Thoracic aorta (tissue), 2 donors: ENCODE measurements around the gene TIAM2. TPM values are rescaled to one million over a fixed set of nuclear protein-coding genes. Genes with fewer than 3 reads are reported as not detected.
"Not testable (repeated sequence)": the region's sequence is repeated elsewhere in the genome, so short reads cannot be mapped to it uniquely, and the experiment has no call there.

Experiments
- ATAC-seq: fragments of 150-250 bp; one replicate; pipeline ENCODE4 v1.8.0; 2017; ENCODE audit warnings: low read depth; ENCODE audit not compliant: insufficient number of reproducible peaks, low FRiP score
- DNase-seq: peaks from one replicate; pipeline ENCODE4 v3.0.0-alpha.2; 2020; ENCODE audit warnings: low spot score
- H3K27ac ChIP-seq, 2 donors: fragments of 200-600 bp; sonication (generic); 1 replicate in 1 of 2; 2 replicates in 1 of 2; pipeline ENCODE4 v1.5.1; 2016; ENCODE audit warnings: mild to moderate bottlenecking in 2 of 2, moderate library complexity in 2 of 2
- H3K27me3 ChIP-seq: fragments of 200-600 bp; sonication (generic); replicated peaks from 2 replicates; pipeline ENCODE4 v1.6.0; 2016; ENCODE audit warnings: mild to moderate bottlenecking; ENCODE audit not compliant: insufficient read depth
- H3K36me3 ChIP-seq: fragments of 200-600 bp; sonication (generic); one replicate; pipeline ENCODE4 v1.5.1; 2016
- H3K4me1 ChIP-seq, 2 donors: fragments of 200-600 bp; sonication (generic); 1 replicate in 1 of 2; 2 replicates in 1 of 2; pipeline versions ENCODE4 v1.5.1 to v1.6.0; 2016; ENCODE audit warnings: low read depth in 2 of 2, mild to moderate bottlenecking in 1 of 2; ENCODE audit not compliant: control insufficient read depth in 1 of 2
- H3K4me3 ChIP-seq: fragments of 200-600 bp; sonication (generic); 2 replicates; pipeline ENCODE4 v1.5.1; 2016; ENCODE audit warnings: mild to moderate bottlenecking
- H3K9me3 ChIP-seq: fragments of 200-600 bp; sonication (generic); 2 replicates; pipeline ENCODE4 v1.5.1; 2016
- total RNA-seq, 2 donors: library from RNA; depleted of rRNA; stranded (reverse); fragments of >200 nt; gene quantifications; one replicate each; pipeline versions ENCODE4 v1.1.0 to v1.2.3, GENCODE V29; 2016
- TF ChIP-seq, protein P1 (sequence below): fragments of 200-600 bp; sonication (generic); IDR thresholded peaks from one replicate; pipeline ENCODE4 v1.5.1; 2019; ENCODE audit warnings: antibody characterized with exemption

The TIAM2 gene
- total RNA-seq, 2 donors from 2014 or later = 17.8 to 22.1 TPM

DNA sequence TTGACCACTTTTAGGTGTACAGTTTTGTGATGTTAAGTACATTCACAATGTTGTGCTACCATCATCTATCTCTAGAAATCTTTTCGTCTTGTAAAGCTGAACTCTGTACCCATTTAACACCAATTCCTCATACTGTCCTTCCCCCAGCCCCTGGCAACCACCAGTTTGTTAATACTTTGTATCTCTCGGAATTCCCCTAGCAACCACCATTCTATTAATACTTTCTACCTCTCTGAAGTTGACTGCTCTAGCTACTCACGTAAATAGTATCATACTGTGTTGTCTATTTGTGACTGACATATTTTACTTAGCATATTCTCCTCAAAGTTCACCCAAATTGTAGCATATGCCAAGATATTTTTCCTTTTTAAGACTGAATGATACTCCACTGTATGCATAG lies 186.4 kb downstream of the TIAM2 start:
- H3K27ac ChIP-seq = no peak overlapping the region
- H3K4me3 ChIP-seq = no peak overlapping the region
- DNase-seq = no peak
- H3K27me3 ChIP-seq = no peaks in the 10 kb centered on the region
- no peak for ATAC-seq
- TF ChIP-seq, protein P1, sequence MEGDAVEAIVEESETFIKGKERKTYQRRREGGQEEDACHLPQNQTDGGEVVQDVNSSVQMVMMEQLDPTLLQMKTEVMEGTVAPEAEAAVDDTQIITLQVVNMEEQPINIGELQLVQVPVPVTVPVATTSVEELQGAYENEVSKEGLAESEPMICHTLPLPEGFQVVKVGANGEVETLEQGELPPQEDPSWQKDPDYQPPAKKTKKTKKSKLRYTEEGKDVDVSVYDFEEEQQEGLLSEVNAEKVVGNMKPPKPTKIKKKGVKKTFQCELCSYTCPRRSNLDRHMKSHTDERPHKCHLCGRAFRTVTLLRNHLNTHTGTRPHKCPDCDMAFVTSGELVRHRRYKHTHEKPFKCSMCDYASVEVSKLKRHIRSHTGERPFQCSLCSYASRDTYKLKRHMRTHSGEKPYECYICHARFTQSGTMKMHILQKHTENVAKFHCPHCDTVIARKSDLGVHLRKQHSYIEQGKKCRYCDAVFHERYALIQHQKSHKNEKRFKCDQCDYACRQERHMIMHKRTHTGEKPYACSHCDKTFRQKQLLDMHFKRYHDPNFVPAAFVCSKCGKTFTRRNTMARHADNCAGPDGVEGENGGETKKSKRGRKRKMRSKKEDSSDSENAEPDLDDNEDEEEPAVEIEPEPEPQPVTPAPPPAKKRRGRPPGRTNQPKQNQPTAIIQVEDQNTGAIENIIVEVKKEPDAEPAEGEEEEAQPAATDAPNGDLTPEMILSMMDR = no peak
- H3K36me3 ChIP-seq = no peaks in the 10 kb centered on the region
- H3K9me3 ChIP-seq = no peaks in the 10 kb centered on the region
- H3K4me1 ChIP-seq = peaks cover 2 to 9% of the 10 kb centered on the region in 2 donors

DNA sequence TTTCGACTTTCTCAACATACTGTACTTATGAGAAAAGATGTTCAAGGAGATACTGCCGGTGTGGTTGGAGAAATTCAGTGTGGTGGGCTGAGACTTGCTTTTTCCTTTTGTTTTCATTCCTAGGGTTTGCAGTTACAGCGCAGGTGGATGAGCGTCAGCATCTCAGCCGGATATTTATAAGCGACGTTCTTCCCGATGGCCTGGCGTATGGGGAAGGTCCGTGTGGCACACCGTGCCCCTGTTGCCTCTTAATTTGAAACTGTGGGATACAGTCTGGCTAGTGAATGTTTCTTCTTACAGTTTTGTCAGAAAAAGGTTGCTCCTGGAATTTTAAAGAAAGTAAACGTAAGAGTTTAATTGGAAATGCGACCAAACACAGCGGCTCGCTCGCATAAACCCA lies 187.0 kb downstream of the TIAM2 start:
- TF ChIP-seq, protein P1 = no peak

DNA sequence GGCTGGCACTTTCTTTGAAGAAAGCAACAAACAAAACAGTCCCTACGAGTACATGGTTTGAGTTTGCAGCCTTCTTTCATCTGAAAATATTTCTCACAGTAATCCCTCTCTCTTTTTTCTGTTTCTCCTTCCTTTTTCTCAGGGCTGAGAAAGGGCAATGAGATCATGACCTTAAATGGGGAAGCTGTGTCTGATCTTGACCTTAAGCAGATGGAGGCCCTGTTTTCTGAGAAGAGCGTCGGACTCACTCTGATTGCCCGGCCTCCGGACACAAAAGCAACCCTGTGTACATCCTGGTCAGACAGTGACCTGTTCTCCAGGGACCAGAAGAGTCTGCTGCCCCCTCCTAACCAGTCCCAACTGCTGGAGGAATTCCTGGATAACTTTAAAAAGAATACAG lies 188.0 kb downstream of the TIAM2 start:
- no peaks in the 10 kb centered on the region for H3K9me3 ChIP-seq
- DNase-seq (no peak), ATAC-seq (no peak)
- H3K36me3 ChIP-seq = no peaks in the 10 kb centered on the region
- H3K27me3 ChIP-seq = no peaks in the 10 kb centered on the region
- H3K4me3 ChIP-seq = no peak overlapping the region
- no peak overlapping the region for H3K27ac ChIP-seq
- TF ChIP-seq, protein P1 = no peak
- peaks cover 7 to 24% of the 10 kb centered on the region in 2 donors for H3K4me1 ChIP-seq

More for the DNA sequence above, 187.0 kb downstream of the TIAM2 start:
- peaks cover 6 to 15% of the 10 kb centered on the region in 2 donors for H3K4me1 ChIP-seq
- H3K27ac ChIP-seq = no peak overlapping the region
- DNase-seq = no peak
- H3K27me3 ChIP-seq = no peaks in the 10 kb centered on the region
- no peak for ATAC-seq
- H3K4me3 ChIP-seq = no peak overlapping the region
- H3K36me3 ChIP-seq = no peaks in the 10 kb centered on the region
- H3K9me3 ChIP-seq = no peaks in the 10 kb centered on the region

DNA sequence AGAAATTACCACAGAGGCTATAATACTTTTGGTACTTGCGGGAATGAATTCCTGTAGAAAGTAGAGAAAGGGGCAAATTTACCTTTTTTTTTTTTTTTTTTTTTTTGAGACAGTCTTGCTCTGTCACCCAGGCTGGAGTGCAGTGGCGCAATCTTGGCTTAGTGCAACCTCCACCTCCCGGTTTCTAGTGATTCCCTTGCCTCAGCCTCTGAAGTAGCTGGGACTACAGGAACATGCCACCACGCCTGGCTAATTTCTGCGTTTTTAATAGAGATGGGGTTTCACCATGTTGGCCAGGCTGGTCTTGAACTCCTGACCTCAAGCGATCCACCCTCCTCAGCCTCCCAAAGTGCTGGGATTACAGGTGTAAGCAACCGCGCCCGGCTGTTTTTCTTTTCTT lies 189.9 kb downstream of the TIAM2 start:
- H3K27me3 ChIP-seq, H3K27ac ChIP-seq, ATAC-seq, H3K4me3 ChIP-seq, H3K9me3 ChIP-seq, DNase-seq, H3K36me3 ChIP-seq: not testable (repeated sequence)
- peaks cover 12 to 41% of the 10 kb centered on the region in 2 donors for H3K4me1 ChIP-seq

DNA sequence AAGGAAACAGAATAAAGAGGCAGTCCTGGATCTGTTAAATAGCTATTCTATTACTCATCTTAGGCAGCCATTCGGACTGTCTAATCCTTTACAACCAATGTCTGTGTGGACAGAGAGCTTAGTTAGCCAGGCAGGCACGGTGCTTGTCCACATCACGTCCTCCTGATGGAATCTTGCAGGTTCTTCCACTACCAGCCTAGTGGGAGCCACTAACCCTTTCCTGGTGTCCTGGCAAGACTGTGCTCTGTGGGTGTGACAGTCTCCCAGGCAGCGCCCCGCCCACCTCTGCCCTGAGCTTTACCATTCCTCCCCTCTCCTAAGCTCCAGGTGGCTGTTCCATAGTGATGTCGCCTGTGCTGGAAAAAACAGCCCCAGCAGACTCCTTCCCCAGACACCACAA lies 190.4 kb downstream of the TIAM2 start:
- H3K4me3 ChIP-seq = no peak overlapping the region
- TF ChIP-seq, protein P1 = no peak
- ATAC-seq (no peak), DNase-seq (no peak)
- no peak overlapping the region for H3K27ac ChIP-seq
- H3K36me3 ChIP-seq = no peaks in the 10 kb centered on the region
- peaks cover 15 to 46% of the 10 kb centered on the region in 2 donors for H3K4me1 ChIP-seq
- H3K27me3 ChIP-seq = no peaks in the 10 kb centered on the region
- no peaks in the 10 kb centered on the region for H3K9me3 ChIP-seq

DNA sequence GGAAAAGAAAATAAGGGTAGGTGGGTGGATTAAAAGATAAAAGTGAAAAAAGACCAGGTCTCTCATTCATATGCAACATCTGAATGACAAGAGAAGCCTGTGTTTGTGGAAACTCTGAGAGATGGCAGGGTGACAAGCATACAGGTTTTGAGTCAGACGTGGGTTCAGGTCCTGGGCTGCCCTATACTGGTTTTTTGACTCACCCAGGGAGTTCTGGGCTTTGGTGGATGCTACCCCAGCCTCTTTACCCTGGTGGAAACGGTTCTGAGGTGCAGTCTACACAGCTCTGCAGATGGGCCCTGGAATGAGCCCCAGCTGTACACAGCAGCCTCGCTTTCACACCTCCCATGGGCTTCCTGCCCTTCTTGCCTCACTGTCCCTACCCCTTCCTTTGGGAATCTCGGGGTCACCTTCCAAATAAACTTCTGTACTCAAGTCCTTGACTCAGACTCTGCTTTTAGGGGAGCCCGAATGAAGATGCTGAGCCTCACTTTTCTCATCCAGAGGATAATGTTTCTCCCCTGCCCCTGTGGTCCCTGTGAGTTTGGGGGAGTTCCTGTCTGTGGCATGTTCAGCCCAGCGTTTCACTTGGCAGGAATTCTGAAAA lies 191.0 kb downstream of the TIAM2 start:
- TF ChIP-seq, protein P1 = no peak
- Histone ChIP-seq H3K27ac (peak overlapping the region in 1 of 2 donors; percentile 36), H3K27me3 (no peaks in the 10 kb centered on the region), H3K36me3 (no peaks in the 10 kb centered on the region), H3K4me1 (peaks cover 16 to 52% of the 10 kb centered on the region in 2 donors), H3K4me3 (peak overlapping the region; percentile 10), H3K9me3 (no peaks in the 10 kb centered on the region)
- no peak for DNase-seq
- no peak for ATAC-seq
